Fibroblast of lung (primary cell): ENCODE data around the gene HMMR. TPM values are rescaled to one million over a fixed set of nuclear protein-coding genes. Genes with fewer than 3 reads are reported as not detected.

ENCODE experiments used
- DNase-seq, 2 donors: peaks; one replicate each; pipeline versions ENCODE4 v3.0.0 to v3.0.0-alpha.2; 2010; ENCODE audit warnings: low read depth in 2 of 2
- H2AFZ ChIP-seq: 2 replicates; pipeline ENCODE4 v1.5.1; 2012; ENCODE audit warnings: low read length, control low read depth, inconsistent platforms
- H3K27ac ChIP-seq: 2 replicates; pipeline ENCODE4 v1.5.1; 2011; ENCODE audit warnings: low read length, control low read depth; ENCODE audit not compliant: insufficient read depth
- H3K27me3 ChIP-seq: 2 replicates; pipeline ENCODE4 v1.5.1; 2011; ENCODE audit warnings: mild to moderate bottlenecking, low read length; ENCODE audit not compliant: control insufficient read depth, insufficient read depth
- H3K36me3 ChIP-seq: 2 replicates; pipeline ENCODE4 v1.5.1; 2011; ENCODE audit warnings: low read length; ENCODE audit not compliant: control insufficient read depth, insufficient read depth
- H3K4me1 ChIP-seq: 2 replicates; pipeline ENCODE4 v1.5.1; 2011; ENCODE audit warnings: low read length; ENCODE audit not compliant: control insufficient read depth, insufficient read depth; ENCODE audit errors: extremely low read depth
- H3K4me2 ChIP-seq: 2 replicates; pipeline ENCODE4 v1.5.1; 2011; ENCODE audit warnings: low read length, control low read depth; ENCODE audit not compliant: insufficient read depth; ENCODE audit errors: extremely low read depth
- H3K4me3 ChIP-seq, 4 experiments: fragments of 200-600 bp in 1 of 4; sonication (generic) in 1 of 4; replicated peaks in 1 of 4; 2 replicates each; pipeline ENCODE4 v1.5.1; 2011 to 2016; ENCODE audit warnings: low read length in 4 of 4, low read depth in 3 of 4, mild to moderate bottlenecking in 3 of 4, control low read depth in 2 of 4, inconsistent platforms in 1 of 4, mixed read lengths in 1 of 4; ENCODE audit not compliant: insufficient read depth in 1 of 4; ENCODE audit errors: control extremely low read depth in 1 of 4
- H3K79me2 ChIP-seq: 2 replicates; pipeline ENCODE4 v1.5.1; 2012; ENCODE audit warnings: mild to moderate bottlenecking, low read length, inconsistent platforms; ENCODE audit not compliant: control insufficient read depth, insufficient read depth
- H3K9ac ChIP-seq: 2 replicates; pipeline ENCODE4 v1.5.1; 2011; ENCODE audit warnings: mild to moderate bottlenecking, low read length, control low read depth; ENCODE audit not compliant: insufficient read depth
- H3K9me3 ChIP-seq: 2 replicates; pipeline ENCODE4 v1.5.1; 2012; ENCODE audit warnings: low read depth, low read length; ENCODE audit not compliant: control insufficient read depth, insufficient read depth
- H4K20me1 ChIP-seq: 2 replicates; pipeline ENCODE4 v1.5.1; 2011; ENCODE audit warnings: low read length; ENCODE audit not compliant: control insufficient read depth, insufficient read depth; ENCODE audit errors: extremely low read depth
- EZH2 ChIP-seq: IDR thresholded peaks from 2 replicates; pipeline ENCODE4 v1.5.1; 2012; ENCODE audit warnings: low read length, control low read depth, mild to moderate bottlenecking; ENCODE audit errors: missing control alignments
- polyA plus RNA-seq, 2 donors: library from polyadenylated mRNA; depleted of rRNA in 1 of 2; stranded (reverse) in 1 of 2; unstranded in 1 of 2; fragments of >200 nt; gene quantifications; 2 replicates each; pipeline ENCODE4 v1.2.1, GENCODE V29; 2011 to 2012; ENCODE audit warnings: missing spikeins in 1 of 2
- total RNA-seq: library from RNA; depleted of rRNA; stranded (reverse); fragments of >200 nt; gene quantifications from 2 replicates; pipeline ENCODE4 v1.2.1, GENCODE V29; 2014
- TF ChIP-seq, protein P1 (sequence below), 2 donors: IDR thresholded peaks in 1 of 2; conservative IDR thresholded peaks in 1 of 2; 1 replicate in 1 of 2; 2 replicates in 1 of 2; pipeline ENCODE4 v1.5.1; 2011 to 2012; ENCODE audit warnings: low read length in 2 of 2, control low read depth in 1 of 2, inconsistent platforms in 1 of 2, low read depth in 1 of 2, mild to moderate bottlenecking in 1 of 2

The HMMR gene
- total and polyA plus RNA-seq, 2 donors (not counting 1 experiment from before 2014, with no cell fraction given): 5.6 to 19.7 TPM

GRCh38 chr5:163489745-163490075 lies 29.3 kb downstream of the HMMR start:
- H3K9me3 ChIP-seq: no peaks in the 10 kb centered on the region
- H3K9ac ChIP-seq: no peak overlapping the region
- no peak overlapping the region for H2AFZ ChIP-seq
- H3K79me2 ChIP-seq: no peaks in the 10 kb centered on the region
- DNase-seq: no peak
- no peak overlapping the region for H3K4me2 ChIP-seq
- TF ChIP-seq, protein P1, sequence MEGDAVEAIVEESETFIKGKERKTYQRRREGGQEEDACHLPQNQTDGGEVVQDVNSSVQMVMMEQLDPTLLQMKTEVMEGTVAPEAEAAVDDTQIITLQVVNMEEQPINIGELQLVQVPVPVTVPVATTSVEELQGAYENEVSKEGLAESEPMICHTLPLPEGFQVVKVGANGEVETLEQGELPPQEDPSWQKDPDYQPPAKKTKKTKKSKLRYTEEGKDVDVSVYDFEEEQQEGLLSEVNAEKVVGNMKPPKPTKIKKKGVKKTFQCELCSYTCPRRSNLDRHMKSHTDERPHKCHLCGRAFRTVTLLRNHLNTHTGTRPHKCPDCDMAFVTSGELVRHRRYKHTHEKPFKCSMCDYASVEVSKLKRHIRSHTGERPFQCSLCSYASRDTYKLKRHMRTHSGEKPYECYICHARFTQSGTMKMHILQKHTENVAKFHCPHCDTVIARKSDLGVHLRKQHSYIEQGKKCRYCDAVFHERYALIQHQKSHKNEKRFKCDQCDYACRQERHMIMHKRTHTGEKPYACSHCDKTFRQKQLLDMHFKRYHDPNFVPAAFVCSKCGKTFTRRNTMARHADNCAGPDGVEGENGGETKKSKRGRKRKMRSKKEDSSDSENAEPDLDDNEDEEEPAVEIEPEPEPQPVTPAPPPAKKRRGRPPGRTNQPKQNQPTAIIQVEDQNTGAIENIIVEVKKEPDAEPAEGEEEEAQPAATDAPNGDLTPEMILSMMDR (conservative IDR thresholded peaks at IDR 0.05 in 1 of 2, IDR thresholded peaks at IDR 0.05 in 1 of 2; ENCODE audit: low read depth in 1 of 2, low read length in 2 of 2): no peak
- no peak for TF ChIP-seq EZH2
- H4K20me1 ChIP-seq: no peaks in the 10 kb centered on the region
- no peak overlapping the region for H3K27ac ChIP-seq
- H3K4me1 ChIP-seq: no peaks in the 10 kb centered on the region
- peaks cover 2% of the 10 kb centered on the region for H3K36me3 ChIP-seq
- H3K4me3 ChIP-seq: no peak overlapping the region
- no peaks in the 10 kb centered on the region for H3K27me3 ChIP-seq

DNA sequence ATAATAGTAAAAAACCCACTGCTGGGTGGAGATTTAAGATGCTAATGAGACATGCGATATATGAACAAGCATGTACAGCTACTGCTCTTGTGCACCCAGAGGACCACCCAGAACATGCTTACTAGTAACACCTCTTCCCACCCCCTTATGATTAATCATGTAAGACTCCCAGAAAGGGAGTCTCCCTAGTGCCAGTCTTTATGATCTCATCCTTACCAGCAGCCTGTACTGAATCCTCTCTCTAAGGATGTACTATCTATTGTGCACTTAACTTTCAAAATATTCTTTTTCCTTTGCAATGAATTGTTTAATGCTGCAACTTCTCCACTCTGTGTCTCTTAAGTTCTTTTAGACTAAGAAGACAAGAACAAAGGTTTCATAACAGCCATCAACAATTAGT lies 35.9 kb downstream of the HMMR start:
- no peak for TF ChIP-seq EZH2
- TF ChIP-seq, protein P1 (conservative IDR thresholded peaks at IDR 0.05 in 1 of 2, IDR thresholded peaks at IDR 0.05 in 1 of 2; ENCODE audit: low read depth in 1 of 2, low read length in 2 of 2): no peak
- H3K9me3 ChIP-seq: no peaks in the 10 kb centered on the region
- no peaks in the 10 kb centered on the region for H3K4me1 ChIP-seq
- H3K27ac ChIP-seq: no peak overlapping the region
- peak; percentile 1 to 49 for DNase-seq
- no peaks in the 10 kb centered on the region for H3K27me3 ChIP-seq
- no peak overlapping the region for H3K9ac ChIP-seq
- no peaks in the 10 kb centered on the region for H3K79me2 ChIP-seq
- no peaks in the 10 kb centered on the region for H3K36me3 ChIP-seq
- no peak overlapping the region for H2AFZ ChIP-seq
- no peak overlapping the region for H3K4me2 ChIP-seq
- H3K4me3 ChIP-seq: no peak overlapping the region
- H4K20me1 ChIP-seq: no peaks in the 10 kb centered on the region

- TF ChIP-seq, protein P1 (conservative IDR thresholded peaks at IDR 0.05 in 1 of 2, IDR thresholded peaks at IDR 0.05 in 1 of 2; ENCODE audit: low read depth in 1 of 2, low read length in 2 of 2): no peak
- no peak for TF ChIP-seq EZH2
- peaks cover 1% of the 10 kb centered on the region for H3K4me1 ChIP-seq
- H3K36me3 ChIP-seq: no peaks in the 10 kb centered on the region
- no peak overlapping the region for H3K4me2 ChIP-seq
- no peak overlapping the region for H3K4me3 ChIP-seq
- no peaks in the 10 kb centered on the region for H3K9me3 ChIP-seq
- no peak overlapping the region for H2AFZ ChIP-seq
- H3K79me2 ChIP-seq: no peaks in the 10 kb centered on the region
- no peak overlapping the region for H3K9ac ChIP-seq
- H3K27ac ChIP-seq: no peak overlapping the region
- DNase-seq: no peak
- no peaks in the 10 kb centered on the region for H3K27me3 ChIP-seq
- H4K20me1 ChIP-seq: no peaks in the 10 kb centered on the region
Observed at GRCh38 chr5:163497315-163497714, 36.9 kb downstream of the HMMR start.
